ENCODE results near the gene VPS37D. TPM values are rescaled to one million over a fixed set of nuclear protein-coding genes. Genes with fewer than 3 reads are reported as not detected.

Gene VPS37D
- total and polyA plus RNA-seq, 2 of the 4 experiments (the other 2 are of a cell fraction) = 2.3 to 3.1 TPM

GRCh38 chr7:73652541-73652949, 15.1 kb upstream of the VPS37D start:
- Histone ChIP-seq H3K14ac (replicated peaks; ENCODE audit: low read depth, low read length) (no peak overlapping the region), H4K91ac (ENCODE audit: insufficient read depth, low read depth, low read length) (no peak overlapping the region), H2AFZ (replicated peaks; ENCODE audit: low read length, poor library complexity) (no peak overlapping the region), H3K4me2 (ENCODE audit: low read depth, low read length) (no peak overlapping the region), H3K36me3 (ENCODE audit: control insufficient read depth, insufficient read depth, low read length) (no peaks in the 10 kb centered on the region), H2BK15ac (ENCODE audit: low read depth, low read length) (no peak overlapping the region), H3K79me1 (ENCODE audit: low read depth in 1 of 2, low read length in 2 of 2) (no peaks in the 10 kb centered on the region), H3K56ac (ENCODE audit: extremely low read depth, insufficient read depth, low read length) (no peak overlapping the region), H3K4me3 (ENCODE audit: insufficient read depth, low read depth, low read length) (no peak overlapping the region), H3K9ac (ENCODE audit: low read depth, low read length) (no peak overlapping the region), H4K20me1 (ENCODE audit: insufficient read depth, low read length) (no peaks in the 10 kb centered on the region), H3K23ac (ENCODE audit: low read depth, low read length) (no peak overlapping the region), H2BK120ac (ENCODE audit: low read depth, low read length) (no peak overlapping the region), H2BK20ac (ENCODE audit: low read depth, low read length) (no peak overlapping the region), H3K27ac (ENCODE audit: insufficient read depth, low read length) (no peak overlapping the region), H2BK5ac (ENCODE audit: low read depth, low read length, poor library complexity, severe bottlenecking) (no peak overlapping the region), H4K5ac (ENCODE audit: low read depth, low read length) (no peak overlapping the region), H3K4ac (ENCODE audit: low read depth, low read length) (no peak overlapping the region), H2AK9ac (replicated peaks; ENCODE audit: low read depth, low read length, poor library complexity) (no peak overlapping the region), H3K27me3 (ENCODE audit: control insufficient read depth, insufficient read depth, low read length) (peaks cover 43% of the 10 kb centered on the region), H3K9me3 (ENCODE audit: control insufficient read depth, insufficient read depth, low read length) (no peaks in the 10 kb centered on the region), H4K8ac (ENCODE audit: low read depth in 2 of 2, low read length in 2 of 2) (no peak overlapping the region), H3K9me1 (ENCODE audit: insufficient read depth, low read length) (no peaks in the 10 kb centered on the region), H2AK5ac (ENCODE audit: low read depth, low read length) (no peak overlapping the region), H3K4me1 (ENCODE audit: control insufficient read depth, insufficient read depth, low read length) (no peaks in the 10 kb centered on the region; the same call in 1 of the 2 replicates), H3K18ac (ENCODE audit: low read depth, low read length) (no peak overlapping the region)
- no peak for DNase-seq
- POLR2A ChIA-PET (ENCODE audit: unreplicated experiment) = no interaction called here
- TF ChIP-seq CTCF (conservative IDR thresholded peaks at IDR 0.05; ENCODE audit: low read depth, low read length) = no peak
- no peak for TF ChIP-seq CHD1 (IDR thresholded peaks at IDR 0.05; ENCODE audit: low read depth, low read length)
- no peak for TF ChIP-seq BHLHE40 (IDR thresholded peaks at IDR 0.05; ENCODE audit: low read depth, low read length)
- no peak for TF ChIP-seq POLR2A (IDR thresholded peaks at IDR 0.05; ENCODE audit: low read depth, low read length)
- TF ChIP-seq MAZ (IDR thresholded peaks at IDR 0.05; ENCODE audit: borderline replicate concordance, low read depth, low read length) = no peak
- no peak for TF ChIP-seq NFE2L2 (IDR thresholded peaks at IDR 0.05; ENCODE audit: low read depth, low read length)
- TF ChIP-seq SMC3 (IDR thresholded peaks at IDR 0.05; ENCODE audit: low read depth, low read length) = no peak
- no peak for TF ChIP-seq MAFK (IDR thresholded peaks at IDR 0.05; ENCODE audit: low read depth, low read length)
- no peak for TF ChIP-seq MXI1 (IDR thresholded peaks at IDR 0.05; ENCODE audit: borderline replicate concordance, low read depth, low read length)
- no peak for TF ChIP-seq FOS (IDR thresholded peaks at IDR 0.05; ENCODE audit: low read depth, low read length)
- TF ChIP-seq RAD21 (IDR thresholded peaks at IDR 0.05; ENCODE audit: low read length) = no peak
- TF ChIP-seq RCOR1 (IDR thresholded peaks at IDR 0.05; ENCODE audit: insufficient replicate concordance, low read length) = no peak
- no peak for TF ChIP-seq RFX5 (IDR thresholded peaks at IDR 0.05; ENCODE audit: low read depth, low read length)
- TF ChIP-seq ELK1 (IDR thresholded peaks at IDR 0.05; ENCODE audit: borderline replicate concordance, low read depth, low read length) = no peak
- in situ Hi-C loops (cut with MboI; ENCODE audit: low sequenced_read_pairs) (no loop called here), intact Hi-C loops (cut with micrococcal nuclease) (no loop called here), dilution Hi-C loops (cut with HindIII; ENCODE audit: low sequenced_read_pairs, unreplicated experiment) (no loop called here)
- ATAC-seq (ENCODE audit: low read depth) = no peak
- BruUV-seq (replicated peaks) = no TSS peak
- WGBS, 2 experiments (ENCODE audit: extremely low coverage in 2 of 2, insufficient read length in 1 of 2) = 67% methylated on average over 3 of the region's 11 CpGs; no CpG with 5 or more reads in 1 of the 2 experiments
- CTCF ChIA-PET = interaction anchor here (1.4 kb wide), 1 partner anchor 16 kb away, joined by 3 read pairs; no protein-coding TSS in a partner anchor

All from IMR-90 (cell line).